NCI-H1436 treated with DMSO at 0.1 percent for 48 hours (cell line): ENCODE measurements around the gene TBXAS1.
"Not testable (repeated sequence)": the region's sequence is repeated elsewhere in the genome, so short reads cannot be mapped to it uniquely, and the experiment has no call there.

ENCODE experiments used
- DNase-seq: peaks from one replicate; lab custom pipeline; 2025; lab: John Stamatoyannopoulos, UW

Gene TBXAS1

GRCh38 chr7:139893461-139893860 lies 64.4 kb downstream of the TBXAS1 start:
- no peak for DNase-seq

- no peak for DNase-seq
Measured at GRCh38 chr7:139893999-139894398, 64.9 kb downstream of the TBXAS1 start.

- DNase-seq = no peak
Measured at GRCh38 chr7:139895141-139895829, 66.2 kb downstream of the TBXAS1 start.

- no peak for DNase-seq
Measured at GRCh38 chr7:139896288-139896687, 67.2 kb downstream of the TBXAS1 start.

- no peak for DNase-seq
Measured at GRCh38 chr7:139896831-139897230, 67.8 kb downstream of the TBXAS1 start.

- no peak for DNase-seq
Measured at GRCh38 chr7:139897422-139898090, 68.5 kb downstream of the TBXAS1 start.

GRCh38 chr7:139898483-139898882 lies 69.4 kb downstream of the TBXAS1 start:
- no peak for DNase-seq

- no peak for DNase-seq
Measured at GRCh38 chr7:139899328-139899955, 70.4 kb downstream of the TBXAS1 start.

GRCh38 chr7:139900326-139900725 lies 71.3 kb downstream of the TBXAS1 start:
- no peak for DNase-seq

GRCh38 chr7:139901056-139901795 lies 72.2 kb downstream of the TBXAS1 start:
- no peak for DNase-seq

GRCh38 chr7:139901901-139902300 lies 72.8 kb downstream of the TBXAS1 start:
- no peak for DNase-seq

GRCh38 chr7:139902436-139903102 lies 73.5 kb downstream of the TBXAS1 start:
- DNase-seq = no peak

GRCh38 chr7:139903103-139903477 lies 74.0 kb downstream of the TBXAS1 start:
- DNase-seq = not testable (repeated sequence)

- DNase-seq = no peak
Measured at GRCh38 chr7:139906879-139907278, 77.8 kb downstream of the TBXAS1 start.

- DNase-seq = no peak
Measured at GRCh38 chr7:139908792-139909191, 79.7 kb downstream of the TBXAS1 start.

- DNase-seq = no peak
Measured at GRCh38 chr7:139909379-139910050, 80.5 kb downstream of the TBXAS1 start.

- no peak for DNase-seq
Measured at GRCh38 chr7:139913021-139913844, 84.2 kb downstream of the TBXAS1 start.

- DNase-seq = no peak
Measured at GRCh38 chr7:139913845-139914135, 84.7 kb downstream of the TBXAS1 start.

GRCh38 chr7:139914306-139915267 lies 85.5 kb downstream of the TBXAS1 start:
- DNase-seq = no peak
